K562 (cell line): ENCODE data around the gene CUX1. TPM values are rescaled to one million over a fixed set of nuclear protein-coding genes. Genes with fewer than 3 reads are reported as not detected.
"Not testable (repeated sequence)": the region's sequence is repeated elsewhere in the genome, so short reads cannot be mapped to it uniquely, and the experiment has no call there.

ENCODE experiments used
- ATAC-seq: fragments of 200-7000 bp; cut with Tn5 transposase; 3 replicates; pipeline ENCODE4 v1.9.1; 2020; ENCODE audit warnings: moderate library complexity
- BruUV-seq: library from RNA; stranded (reverse); fragments of 400-500 nt; replicated peaks from 2 replicates; lab custom pipeline; 2021; lab: Mats Ljungman, UMichigan
- CTCF ChIA-PET: fragments of 300-600 bp; formaldehyde crosslinking; extraction: SDS; loops from one replicate; lab custom pipeline; 2021; ENCODE audit warnings: low intra/inter-chr PET ratio; lab: Yijun Ruan, JAX
- POLR2A ChIA-PET: fragments of 300-600, 350-650 bp; sonication (Branson Sonifier 250); formaldehyde crosslinking; extraction: SDS; loops from one replicate; lab custom pipeline; 2021; ENCODE audit warnings: antibody characterized with exemption, inconsistent platforms; lab: Yijun Ruan, JAX
- DNase-seq, 4 experiments: peaks; one replicate each; pipeline versions ENCODE4 v3.0.0 to v3.0.0-alpha.2; 2011 to 2018; ENCODE audit warnings: low spot score in 3 of 4, mixed read lengths in 3 of 4; ENCODE audit errors: extremely low read depth in 1 of 4
- FAIRE-seq: peaks from 2 replicates; lab custom pipeline; 2011; peaks lifted over from hg19 to GRCh38; lab: Jason Lieb, UNC
- H2AFZ ChIP-seq: 2 replicates; pipeline ENCODE4 v1.6.0; 2011; ENCODE audit warnings: low read depth, low read length, control low read depth, inconsistent platforms
- H3K27ac ChIP-seq: fragments of 200-600 bp; 3 replicates; pipeline ENCODE4 v1.8.0; 2011; ENCODE audit warnings: low read depth, mild to moderate bottlenecking, control low read depth, inconsistent platforms, low read length, moderate library complexity, mixed read lengths; ENCODE audit errors: extremely low read depth
- H3K27me3 ChIP-seq, 2 experiments: fragments of 300-600 bp in 1 of 2; 2 replicates in 1 of 2; 3 replicates in 1 of 2; pipeline versions ENCODE4 v1.6.0 to v1.8.0; 2011; ENCODE audit warnings: inconsistent platforms in 2 of 2, low read length in 2 of 2, mild to moderate bottlenecking in 1 of 2, mixed read lengths in 1 of 2, moderate library complexity in 1 of 2; ENCODE audit not compliant: control insufficient read depth in 2 of 2, insufficient read depth in 2 of 2
- H3K36me3 ChIP-seq: fragments of 300-600 bp; 3 replicates; pipeline ENCODE4 v1.8.0; 2011; ENCODE audit warnings: mild to moderate bottlenecking, low read length, inconsistent platforms; ENCODE audit not compliant: control insufficient read depth, insufficient read depth
- H3K4me1 ChIP-seq, 2 experiments: fragments of 200-600 bp in 1 of 2; replicated peaks in 1 of 2; 2 replicates in 1 of 2; 3 replicates in 1 of 2; pipeline versions ENCODE4 v1.5.1 to v1.8.0; 2011; ENCODE audit warnings: inconsistent platforms in 2 of 2, low read length in 2 of 2, mild to moderate bottlenecking in 1 of 2, mixed read lengths in 1 of 2, moderate library complexity in 1 of 2; ENCODE audit not compliant: control insufficient read depth in 2 of 2, insufficient read depth in 2 of 2
- H3K4me2 ChIP-seq: 2 replicates; pipeline ENCODE4 v1.6.1; 2011; ENCODE audit warnings: low read length, control low read depth, inconsistent platforms, mixed read lengths; ENCODE audit not compliant: insufficient read depth
- H3K4me3 ChIP-seq: fragments of 200-600 bp; sonication (generic), shearing (Covaris generic); 2 replicates; pipeline ENCODE4 v1.5.1; 2016; ENCODE audit warnings: control low read depth, inconsistent platforms
- H3K79me2 ChIP-seq: fragments of 200-600 bp; 3 replicates; pipeline ENCODE4 v1.8.0; 2011; ENCODE audit warnings: low read length, inconsistent platforms; ENCODE audit not compliant: control insufficient read depth, insufficient read depth
- H3K9ac ChIP-seq, 2 experiments: 2 replicates each; pipeline versions ENCODE4 v1.6.0 to v1.6.1; 2011; ENCODE audit warnings: low read depth in 2 of 2, low read length in 2 of 2, control low read depth in 1 of 2, inconsistent platforms in 1 of 2, mild to moderate bottlenecking in 1 of 2, mixed read lengths in 1 of 2; ENCODE audit not compliant: insufficient read depth in 1 of 2
- H3K9me1 ChIP-seq: one replicate; pipeline ENCODE4 v1.6.0; 2011; ENCODE audit warnings: inconsistent platforms, mild to moderate bottlenecking, low read length, moderate library complexity; ENCODE audit not compliant: control insufficient read depth, insufficient read depth
- H3K9me3 ChIP-seq: replicated peaks from 2 replicates; pipeline ENCODE4 v1.5.1; 2011; ENCODE audit warnings: low read depth, low read length, inconsistent platforms; ENCODE audit not compliant: control insufficient read depth, insufficient read depth
- H4K20me1 ChIP-seq: replicated peaks from 2 replicates; pipeline ENCODE4 v1.6.1; 2011; ENCODE audit warnings: low read length, inconsistent platforms, mixed read lengths; ENCODE audit not compliant: control insufficient read depth, insufficient read depth
- CBX8 ChIP-seq: fragments of 200-600 bp; sonication (generic); IDR thresholded peaks from 2 replicates; pipeline ENCODE4 v1.6.1; 2012; ENCODE audit warnings: borderline replicate concordance, mixed run types, low read depth, mild to moderate bottlenecking, moderate library complexity, mixed read lengths, low read length, control low read depth, inconsistent platforms; ENCODE audit not compliant: poor library complexity, severe bottlenecking; ENCODE audit errors: extremely low read depth
- FOXP1 ChIP-seq: sonication (generic); formaldehyde crosslinking; IDR thresholded peaks from 2 replicates; pipeline ENCODE4 v1.8.0; 2022; ENCODE audit warnings: mild to moderate bottlenecking, missing genetic modification reagents
- MTA1 ChIP-seq: fragments of 450-650 bp; IDR thresholded peaks from 2 replicates; pipeline ENCODE4 v1.6.1; 2017; ENCODE audit warnings: borderline replicate concordance
- ZNF121 ChIP-seq: sonication (generic); formaldehyde crosslinking; conservative IDR thresholded peaks from 2 replicates; pipeline ENCODE4 v1.8.0; 2022; ENCODE audit warnings: missing genetic modification reagents
- ZNF165 ChIP-seq: fragments of 250-450 bp; sonication (Bioruptor Pico); IDR thresholded peaks from 2 replicates; pipeline ENCODE4 v1.4.0; 2020; ENCODE audit warnings: borderline replicate concordance
- ZNF282 ChIP-seq: sonication (generic); formaldehyde crosslinking; IDR thresholded peaks from 2 replicates; pipeline ENCODE4 v1.8.1; 2023; ENCODE audit warnings: missing genetic modification reagents
- ZNF41 ChIP-seq: fragments of 250-450 bp; sonication (Bioruptor Pico); conservative IDR thresholded peaks from 2 replicates; pipeline ENCODE4 v1.4.0; 2020; ENCODE audit warnings: mild to moderate bottlenecking
- WGBS: fragments of 100-300 bp; shearing (Covaris generic); methylation state at CpG from one replicate; pipeline ENCODE4 v1.1.6; 2016; ENCODE audit warnings: low coverage, mixed read lengths; ENCODE audit not compliant: insufficient coverage; ENCODE audit errors: missing lambda C conversion rate; 5-methylcytosine and 5-hydroxymethylcytosine counted together
- in situ Hi-C: fragments of 300-500 bp; cut with MboI; formaldehyde crosslinking; loops from 4 replicates; pipeline ENCODE4 v1.15.0; 2018; ENCODE audit warnings: inconsistent platforms, mixed read lengths
- intact Hi-C: fragments of 100-400 bp; cut with micrococcal nuclease; formaldehyde crosslinking; loops from 2 replicates; pipeline ENCODE4 v1.14.2; 2022
- polyA plus RNA-seq, 8 experiments: library from polyadenylated mRNA; depleted of rRNA in 4 of 8; stranded (reverse) in 5 of 8; unstranded in 3 of 8; fragments of >200 nt; fragmentation: Nextera tagmentation in 2 of 8; fragmentation: Illumina TruSeq in 1 of 8; extraction: Ambion mirVana in 2 of 8; extraction: Trizol in 1 of 8; gene quantifications; 2 replicates each; pipeline versions ENCODE4 v1.2.1 to v1.2.3, GENCODE V29; 2011 to 2014; ENCODE audit warnings: inconsistent platforms in 1 of 8, missing spikeins in 1 of 8
- total RNA-seq, 7 experiments: library from RNA; depleted of rRNA in 6 of 7; stranded (reverse); fragments of >200 nt in 6 of 7; fragmentation: Illumina TruSeq in 2 of 7; extraction: Trizol in 2 of 7; gene quantifications; 2 replicates each; pipeline versions ENCODE4 v1.2.1 to v1.2.3, GENCODE V29; 2011 to 2021; ENCODE audit warnings: low replicate concordance in 1 of 7

CUX1 gene
- total and polyA plus RNA-seq, 9 of the 15 experiments (the other 6 are each of a cell fraction or from before 2014, with no cell fraction given): 3.6 to 55.3 (median 25.2) TPM

DNA sequence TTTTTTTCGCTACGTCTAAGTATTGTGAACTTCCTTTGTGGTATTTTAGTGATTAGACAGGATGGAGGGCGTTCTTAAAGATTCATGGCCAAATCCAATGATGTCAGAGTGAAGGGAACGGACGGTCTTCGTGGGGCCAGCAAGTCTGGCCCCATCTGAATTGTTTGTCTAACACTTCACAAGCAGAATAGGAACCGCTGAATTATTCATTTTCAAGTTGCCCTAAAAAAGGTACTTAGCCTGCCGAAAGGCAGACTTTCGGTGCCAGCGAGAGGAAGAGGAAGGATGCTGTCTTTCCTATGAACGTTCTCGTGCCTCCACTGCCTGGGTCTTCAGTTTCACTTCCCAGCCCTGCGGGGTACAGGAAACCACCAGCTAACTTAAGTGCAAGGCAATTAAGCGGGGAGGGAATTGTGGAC is 323.5 kb downstream of the CUX1 start:
- Histone ChIP-seq H2AFZ (no peak overlapping the region), H3K4me3 (no peak overlapping the region), H3K9me1 (no peaks in the 10 kb centered on the region), H3K27ac (no peak overlapping the region), H3K4me2 (no peak overlapping the region), H3K9me3 (no peaks in the 10 kb centered on the region), H4K20me1 (no peaks in the 10 kb centered on the region), H3K36me3 (peaks cover under 1% of the 10 kb centered on the region; the same call in 1 of the 3 replicates), H3K4me1 (peaks cover 0 to under 1% of the 10 kb centered on the region in 2 experiments; a peak in 2 of 5 replicates), H3K27me3 (no peaks in the 10 kb centered on the region), H3K9ac (no peak overlapping the region), H3K79me2 (no peaks in the 10 kb centered on the region)
- FAIRE-seq (no peak), ATAC-seq (no peak), DNase-seq (no peak)
- no TSS peak for BruUV-seq
- 90% methylated on average over 14 of the region's 14 CpGs for whole genome bisulfite sequencing
- TF ChIP-seq ZNF282 (no peak), CBX8 (no peak), ZNF165 (CRISPR knock-in tag) (no peak), MTA1 (no peak), FOXP1 (CRISPR knock-in tag) (no peak), ZNF41 (CRISPR knock-in tag) (no peak)
- CTCF ChIA-PET: no interaction called here
- intact Hi-C loops (no loop called here), in situ Hi-C loops (no loop called here)
- POLR2A ChIA-PET: interaction anchor here (0.8 kb wide), 1 partner anchor 14 kb away, joined by 3 read pairs; no protein-coding TSS in a partner anchor

DNA sequence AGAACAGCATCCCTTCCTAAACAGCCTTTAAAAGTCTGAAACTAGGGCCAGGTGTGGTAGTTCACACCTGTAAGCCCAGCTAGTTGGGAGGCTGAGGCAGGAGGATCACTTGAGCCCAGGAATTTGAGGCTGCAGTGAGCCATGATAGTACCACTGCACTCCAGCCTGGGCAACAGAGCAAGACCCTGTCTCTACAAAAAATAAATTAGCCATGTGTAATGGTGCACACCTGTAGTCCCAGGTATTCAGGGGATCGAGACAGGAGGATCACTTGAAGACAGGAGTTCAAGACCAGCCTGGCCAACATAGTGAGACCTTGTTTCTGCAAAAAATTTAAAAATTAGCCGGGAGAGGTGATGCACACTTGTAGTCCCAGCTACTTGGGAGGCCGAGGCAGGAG is 325.0 kb downstream of the CUX1 start:
- H3K9me3 ChIP-seq, H3K4me3 ChIP-seq, DNase-seq, H3K79me2 ChIP-seq, CTCF ChIA-PET, H3K27ac ChIP-seq, H3K27me3 ChIP-seq, in situ Hi-C loops, H3K4me1 ChIP-seq, BruUV-seq, H4K20me1 ChIP-seq, H3K4me2 ChIP-seq, H3K36me3 ChIP-seq, H3K9ac ChIP-seq, FAIRE-seq, H2AFZ ChIP-seq, intact Hi-C loops, H3K9me1 ChIP-seq, ATAC-seq: not testable (repeated sequence)
- POLR2A ChIA-PET: interaction anchor here (0.6 to 0.7 kb wide), 2 partner anchors 132 to 489 kb away, joined by 3 read pairs; no protein-coding TSS in a partner anchor
- TF ChIP-seq ZNF121 (CRISPR knock-in tag): peak; percentile 25; the same call in 1 of the 2 replicates
- whole genome bisulfite sequencing: 89% methylated on average over 3 of the region's 3 CpGs
